ENCODE data around the gene SSR3. TPM values are rescaled to one million over a fixed set of nuclear protein-coding genes. Genes with fewer than 3 reads are reported as not detected.

SSR3 gene
- total RNA-seq, 6 experiments from 2014 or later = 622 to 815 (median 721) TPM

DNA sequence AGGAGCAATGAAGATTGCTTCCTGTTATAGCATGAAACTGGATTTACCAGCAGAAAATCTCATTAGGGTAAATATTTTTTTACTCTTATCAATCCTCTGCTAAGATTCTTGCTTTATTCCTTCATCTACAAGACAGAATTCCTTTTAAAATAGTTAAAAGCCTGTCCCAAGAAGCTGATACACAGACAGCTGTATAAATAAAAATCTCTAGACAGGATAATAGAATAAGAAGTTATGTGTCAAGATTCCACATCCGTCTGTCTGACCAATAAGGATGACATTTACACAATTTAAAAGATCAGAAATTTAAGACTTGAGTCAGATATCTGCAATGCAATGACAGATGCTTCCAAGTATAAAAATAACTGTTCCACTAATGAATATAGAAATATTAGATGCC lies 57.6 kb downstream of the SSR3 start:
- TF ChIP-seq, protein P1, sequence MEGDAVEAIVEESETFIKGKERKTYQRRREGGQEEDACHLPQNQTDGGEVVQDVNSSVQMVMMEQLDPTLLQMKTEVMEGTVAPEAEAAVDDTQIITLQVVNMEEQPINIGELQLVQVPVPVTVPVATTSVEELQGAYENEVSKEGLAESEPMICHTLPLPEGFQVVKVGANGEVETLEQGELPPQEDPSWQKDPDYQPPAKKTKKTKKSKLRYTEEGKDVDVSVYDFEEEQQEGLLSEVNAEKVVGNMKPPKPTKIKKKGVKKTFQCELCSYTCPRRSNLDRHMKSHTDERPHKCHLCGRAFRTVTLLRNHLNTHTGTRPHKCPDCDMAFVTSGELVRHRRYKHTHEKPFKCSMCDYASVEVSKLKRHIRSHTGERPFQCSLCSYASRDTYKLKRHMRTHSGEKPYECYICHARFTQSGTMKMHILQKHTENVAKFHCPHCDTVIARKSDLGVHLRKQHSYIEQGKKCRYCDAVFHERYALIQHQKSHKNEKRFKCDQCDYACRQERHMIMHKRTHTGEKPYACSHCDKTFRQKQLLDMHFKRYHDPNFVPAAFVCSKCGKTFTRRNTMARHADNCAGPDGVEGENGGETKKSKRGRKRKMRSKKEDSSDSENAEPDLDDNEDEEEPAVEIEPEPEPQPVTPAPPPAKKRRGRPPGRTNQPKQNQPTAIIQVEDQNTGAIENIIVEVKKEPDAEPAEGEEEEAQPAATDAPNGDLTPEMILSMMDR (IDR thresholded peaks at IDR 0.05) = no peak
- Mint-ChIP-seq H3K27ac (no peak overlapping the region), H3K36me3 (ENCODE audit: low read depth) (peaks cover 5% of the 10 kb centered on the region), H3K27me3 (ENCODE audit: insufficient read depth) (peaks cover 2% of the 10 kb centered on the region; the same call in 1 of the 2 replicates), H3K4me1 (ENCODE audit: low read depth) (peaks cover 23% of the 10 kb centered on the region), H3K9me3 (peaks cover 3% of the 10 kb centered on the region; the same call in 1 of the 2 replicates), H3K4me3 (no peak overlapping the region)
- DNase-seq = no peak

DNA sequence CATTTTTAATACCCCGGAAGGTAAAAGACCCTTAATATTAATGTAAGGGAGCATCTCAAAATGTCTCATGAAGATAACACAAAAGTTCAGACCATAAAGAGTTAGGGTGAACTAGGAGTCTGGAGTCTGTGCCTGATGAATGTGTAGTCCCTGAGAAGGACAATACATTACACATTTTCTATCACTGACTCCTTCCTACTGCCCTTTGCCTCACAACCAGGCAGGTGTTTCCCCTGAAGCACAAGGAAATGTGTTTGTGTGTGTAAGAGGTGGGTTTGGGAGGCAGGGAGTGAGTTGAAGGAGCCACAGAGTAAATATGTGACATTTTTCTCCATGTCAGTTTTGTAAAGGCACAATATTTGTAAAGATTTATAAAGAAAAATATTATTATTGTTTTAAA lies 59.1 kb downstream of the SSR3 start:
- no peak for DNase-seq
- peaks cover 5% of the 10 kb centered on the region for H3K36me3 Mint-ChIP-seq (ENCODE audit: low read depth)
- H3K4me1 Mint-ChIP-seq (ENCODE audit: low read depth) = peaks cover 23% of the 10 kb centered on the region
- no peak overlapping the region for H3K27ac Mint-ChIP-seq
- peaks cover 3% of the 10 kb centered on the region; the same call in 1 of the 2 replicates for H3K9me3 Mint-ChIP-seq
- H3K4me3 Mint-ChIP-seq = no peak overlapping the region
- peaks cover 2% of the 10 kb centered on the region; the same call in 1 of the 2 replicates for H3K27me3 Mint-ChIP-seq (ENCODE audit: insufficient read depth)
- TF ChIP-seq, protein P1 (IDR thresholded peaks at IDR 0.05) = no peak

DNA sequence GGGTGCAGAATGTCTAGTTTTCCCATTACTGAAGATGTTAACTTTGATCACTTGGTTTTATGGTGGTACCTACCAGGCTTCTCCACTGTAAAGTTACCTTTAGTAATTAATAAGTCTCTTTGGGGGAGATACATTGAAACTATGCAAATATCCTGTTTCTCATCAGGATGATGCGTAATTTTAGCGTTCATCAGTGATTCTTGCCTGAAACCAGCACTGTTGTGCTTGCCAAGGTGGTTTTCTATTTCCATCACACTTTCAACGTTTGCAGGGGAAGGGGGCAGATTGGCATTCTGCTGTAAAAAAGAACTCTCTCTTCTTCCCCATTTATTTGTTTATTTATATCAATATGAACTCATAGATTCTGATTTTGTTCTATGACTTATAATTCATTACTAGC lies 61.0 kb downstream of the SSR3 start:
- Mint-ChIP-seq H3K9me3 (peaks cover 3% of the 10 kb centered on the region; the same call in 1 of the 2 replicates), H3K4me1 (ENCODE audit: low read depth) (peaks cover 23% of the 10 kb centered on the region), H3K4me3 (no peak overlapping the region), H3K36me3 (ENCODE audit: low read depth) (peaks cover 5% of the 10 kb centered on the region), H3K27ac (no peak overlapping the region), H3K27me3 (ENCODE audit: insufficient read depth) (no peaks in the 10 kb centered on the region; the same call in 1 of the 2 replicates)
- no peak for DNase-seq
- TF ChIP-seq, protein P1 (IDR thresholded peaks at IDR 0.05) = no peak

DNA sequence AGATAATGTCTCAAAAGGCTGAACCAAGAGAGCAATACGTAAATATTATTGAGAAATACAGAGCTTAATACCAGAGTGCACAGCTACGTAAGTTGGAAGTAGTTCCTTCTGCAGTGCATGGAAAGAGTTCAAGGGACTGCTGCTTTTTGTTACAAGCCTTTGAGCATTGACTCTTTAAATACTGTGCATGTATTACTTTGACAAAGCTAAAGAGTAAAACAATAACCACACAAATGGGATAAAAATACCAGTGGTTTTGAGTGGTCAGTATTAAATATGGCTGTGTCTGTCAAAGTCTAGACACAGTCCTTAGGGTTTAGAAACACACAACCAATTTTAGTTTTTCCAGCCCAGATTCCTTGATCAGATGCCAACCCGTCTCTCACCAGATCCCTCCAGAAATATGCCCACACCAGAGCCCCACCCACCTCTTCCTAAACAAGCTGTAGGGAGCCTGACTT lies 62.1 kb downstream of the SSR3 start:
- Mint-ChIP-seq H3K4me1 (ENCODE audit: low read depth) (peaks cover 21% of the 10 kb centered on the region), H3K4me3 (no peak overlapping the region), H3K36me3 (ENCODE audit: low read depth) (no peaks in the 10 kb centered on the region; the same call in 1 of the 2 replicates), H3K9me3 (no peaks in the 10 kb centered on the region), H3K27me3 (ENCODE audit: insufficient read depth) (no peaks in the 10 kb centered on the region; the same call in 1 of the 2 replicates), H3K27ac (no peak overlapping the region)
- TF ChIP-seq, protein P1 (IDR thresholded peaks at IDR 0.05) = no peak
- DNase-seq = no peak

DNA sequence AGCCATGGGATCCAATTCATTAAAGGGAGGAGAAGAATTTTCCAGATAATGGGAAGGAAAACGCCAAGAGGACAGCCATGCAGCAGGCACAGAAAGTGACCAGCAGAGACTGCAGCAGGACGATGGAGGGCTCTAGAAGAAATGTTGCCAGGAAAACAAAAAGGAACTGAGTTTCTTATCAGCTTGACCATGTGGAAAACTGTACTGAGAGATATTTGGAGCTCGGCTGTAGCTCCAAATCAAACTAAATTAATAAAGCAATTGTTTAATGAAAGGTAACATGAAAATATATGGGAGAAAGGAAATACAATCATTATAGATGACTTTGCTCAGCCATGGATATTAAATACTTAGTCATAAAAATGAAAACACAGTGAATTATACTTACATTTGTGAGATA lies 63.7 kb downstream of the SSR3 start:
- H3K9me3 Mint-ChIP-seq = no peaks in the 10 kb centered on the region
- H3K27me3 Mint-ChIP-seq (ENCODE audit: insufficient read depth) = no peaks in the 10 kb centered on the region; the same call in 1 of the 2 replicates

More for the DNA sequence above, 63.7 kb downstream of the SSR3 start:
- H3K4me3 Mint-ChIP-seq = no peak overlapping the region
- H3K27ac Mint-ChIP-seq = no peak overlapping the region
- H3K36me3 Mint-ChIP-seq (ENCODE audit: low read depth) = no peaks in the 10 kb centered on the region
- peaks cover 6% of the 10 kb centered on the region; the same call in 1 of the 2 replicates for H3K4me1 Mint-ChIP-seq (ENCODE audit: low read depth)
- TF ChIP-seq, protein P1 (IDR thresholded peaks at IDR 0.05) = no peak
- DNase-seq = no peak

Other genes with a start within 250 kb of the SSR3 start
- 10 to 100 TPM; 60.6 to 78.0 (median 67.4) TPM for gene TIPARP, start 119.5 kb upstream of the SSR3 start, total RNA-seq (2021; fragmentation: NEBNext Ultra II Directional; extraction: Animal tissue kit (Norgen Biotek cat#: 25700))